Activated CD4-positive, alpha-beta T cell treated with anti-CD3 and anti-CD28 coated beads, Interleukin-2, amount 50 U/mL, for 4 hours (primary cell): ENCODE measurements around the gene DHRS4.

ENCODE experiments used
- DNase-seq, 2 experiments: peaks; one replicate each; pipeline ENCODE4 v3.0.0-alpha.2; 2020

The DHRS4 gene

DNA sequence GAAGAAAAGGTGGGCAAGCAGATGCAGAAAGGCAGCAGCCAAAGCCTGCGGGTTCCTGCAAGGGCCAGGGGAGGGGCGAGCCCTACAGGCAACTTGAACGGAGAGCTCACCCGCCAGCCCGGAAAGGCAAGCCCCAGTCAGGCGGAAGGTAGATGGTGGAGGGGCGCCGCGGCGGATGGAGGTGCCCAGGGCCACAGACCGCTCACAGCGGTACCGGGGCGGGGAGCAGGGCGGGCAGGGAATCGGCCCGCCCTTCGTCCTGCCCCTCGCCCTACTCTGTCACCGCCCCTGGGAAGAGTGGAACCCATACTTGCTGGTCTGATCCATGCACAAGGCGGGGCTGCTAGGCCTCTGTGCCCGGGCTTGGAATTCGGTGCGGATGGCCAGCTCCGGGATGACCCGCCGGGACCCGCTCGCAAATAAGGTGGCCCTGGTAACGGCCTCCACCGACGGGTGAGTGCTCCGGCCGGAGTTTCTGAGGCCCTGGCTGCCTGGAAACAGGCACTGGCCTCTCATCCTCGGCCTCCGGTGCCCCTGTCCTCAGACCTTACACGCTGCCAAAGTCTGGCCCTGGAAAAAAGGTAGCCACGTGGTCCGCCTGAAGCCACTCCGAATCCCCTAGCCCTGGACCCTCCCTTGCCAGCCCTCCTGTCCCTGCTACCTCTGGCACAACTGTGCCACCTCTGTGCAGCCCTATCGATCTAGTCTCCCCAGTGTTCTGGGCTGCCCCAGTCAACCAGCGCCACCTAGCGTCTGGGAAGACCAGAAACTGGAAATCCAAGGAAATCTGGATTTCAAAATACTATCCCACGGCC, at the start of gene DHRS4:
Gene DHRS4, plus strand, starts transcription at position 307 of the 815 bp plus-strand sequence. Its CDS starts 19 bp downstream, at position 326.
- peak; percentile 74 for DNase-seq

DNA sequence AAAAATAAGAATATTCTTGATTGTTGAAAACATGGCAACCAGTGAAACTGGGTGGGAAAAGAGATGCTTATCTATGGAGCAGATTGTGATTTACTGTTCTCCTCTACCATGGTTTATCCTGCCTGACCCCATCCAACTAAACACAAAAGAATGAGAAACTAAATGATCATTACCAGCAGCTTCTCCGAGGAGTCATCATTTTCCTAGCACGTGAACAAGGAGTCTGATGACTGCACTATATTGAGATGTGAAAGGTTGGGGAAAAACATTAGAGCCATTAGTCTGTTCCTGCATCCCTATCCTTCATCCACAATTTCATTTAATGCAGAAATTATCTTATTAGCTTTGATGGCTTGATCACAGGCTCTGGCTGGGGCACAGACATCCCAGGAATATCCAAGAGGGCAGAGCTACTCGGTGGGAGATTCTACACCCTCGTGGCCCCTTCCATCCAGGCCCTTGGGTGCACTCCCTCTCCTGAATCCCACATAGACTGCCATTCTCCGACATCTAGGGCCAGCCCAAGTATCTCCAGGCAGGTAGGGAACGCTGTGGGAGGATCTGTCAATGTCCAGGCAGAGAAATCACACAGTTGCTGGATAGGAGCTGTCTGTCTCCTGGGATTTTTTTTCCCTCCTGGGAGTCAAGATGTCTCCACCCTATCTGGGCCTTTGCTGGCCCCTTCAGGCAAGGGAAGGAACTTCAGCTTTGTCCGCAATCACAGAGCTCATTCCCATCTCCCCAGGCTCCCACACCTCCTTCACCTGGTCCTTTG, 43.3 kb upstream of the DHRS4 start:
- no peak for DNase-seq

DNA sequence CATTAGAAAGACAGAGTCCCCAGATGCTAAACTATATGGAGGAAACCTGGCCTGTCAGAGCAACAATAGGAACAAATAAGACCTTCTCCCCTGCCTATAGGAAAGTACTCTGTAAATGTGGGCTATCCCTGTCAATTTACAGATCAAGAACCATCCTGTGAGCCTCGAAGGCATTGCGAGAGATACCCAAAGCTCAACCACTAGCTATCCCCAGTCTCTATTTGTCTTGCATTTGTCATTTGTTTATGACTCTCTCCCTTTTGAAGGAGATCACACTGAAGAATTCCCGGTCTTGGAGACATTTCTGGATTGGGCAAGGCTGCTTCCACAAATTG, 42.7 kb upstream of the DHRS4 start:
- no peak for DNase-seq

DNA sequence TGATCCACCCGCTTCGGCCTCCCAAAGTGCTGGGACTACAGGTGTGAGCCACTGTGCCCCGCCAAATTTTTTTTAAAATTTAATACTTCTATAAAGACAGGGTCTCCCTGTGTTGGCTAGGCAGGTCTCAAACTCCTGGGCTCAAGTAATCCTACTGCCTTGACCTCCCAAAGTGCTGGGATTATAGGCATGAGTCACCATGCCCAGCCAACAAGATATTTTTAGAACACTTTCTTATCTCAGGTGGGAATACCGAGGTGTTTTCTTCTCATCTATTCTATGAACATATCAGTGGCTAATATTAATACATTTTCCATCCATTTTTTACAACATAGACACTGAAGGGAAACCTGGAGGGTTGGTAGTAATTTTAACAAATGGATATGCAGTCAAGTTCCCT, 38.0 kb upstream of the DHRS4 start:
- DNase-seq: no peak

DNA sequence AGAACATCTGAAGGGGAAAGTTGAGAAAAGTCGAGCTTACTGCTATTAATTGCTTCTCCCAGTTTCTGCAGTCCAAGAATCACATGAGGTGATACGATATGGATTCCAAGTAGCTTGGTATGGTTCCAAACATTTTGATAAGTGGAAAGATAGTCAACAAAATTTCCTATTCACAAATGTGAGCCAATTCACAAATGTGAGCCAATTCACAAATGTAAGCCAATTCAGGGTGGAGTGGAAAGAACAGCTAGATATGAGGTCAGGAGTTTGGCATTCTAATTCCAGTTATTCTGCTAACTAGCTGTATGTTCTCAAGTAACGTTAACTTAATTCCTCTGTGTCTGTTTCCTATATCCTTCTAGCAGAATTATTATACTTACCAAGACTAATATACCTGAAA, 37.6 kb upstream of the DHRS4 start:
- DNase-seq: no peak

DNA sequence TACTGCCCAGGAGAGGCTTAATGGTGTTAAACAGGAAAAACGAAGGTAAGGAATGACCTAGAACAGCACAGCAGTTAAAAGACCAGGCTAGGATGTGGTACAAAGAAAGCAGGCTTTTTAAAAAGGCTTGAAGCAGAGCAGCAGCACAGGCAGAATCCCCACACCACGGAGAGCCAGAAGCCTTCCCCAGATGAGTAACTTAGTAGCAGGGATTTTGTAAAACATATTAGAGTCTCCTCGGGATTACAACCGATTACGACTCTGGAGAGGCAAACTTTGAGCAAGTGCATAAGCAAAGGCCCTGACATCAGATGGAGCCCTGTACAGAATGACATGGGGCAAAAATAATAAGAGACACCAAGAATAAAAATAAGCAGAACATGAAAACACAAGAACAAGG, 37.1 kb upstream of the DHRS4 start:
- DNase-seq: no peak

DNA sequence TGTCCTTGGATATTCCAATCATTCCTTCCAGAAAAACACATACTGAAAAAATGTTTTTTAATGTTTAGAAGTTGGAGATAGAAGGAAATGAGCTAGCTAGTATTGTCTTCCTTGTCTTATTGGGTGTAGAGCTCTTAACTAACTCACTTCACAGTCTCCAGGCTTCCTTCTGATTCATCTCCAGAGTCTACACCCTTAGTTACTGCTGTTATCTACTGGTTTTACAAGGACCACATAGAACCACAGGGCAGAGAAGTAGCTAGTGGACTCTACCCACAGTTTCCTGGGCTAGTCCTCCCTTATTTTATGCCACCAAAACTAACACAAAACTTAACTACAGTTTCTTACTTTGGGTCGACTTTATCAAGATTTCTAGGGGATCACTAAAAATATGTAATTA, 31.0 kb upstream of the DHRS4 start:
- DNase-seq: no peak

DNA sequence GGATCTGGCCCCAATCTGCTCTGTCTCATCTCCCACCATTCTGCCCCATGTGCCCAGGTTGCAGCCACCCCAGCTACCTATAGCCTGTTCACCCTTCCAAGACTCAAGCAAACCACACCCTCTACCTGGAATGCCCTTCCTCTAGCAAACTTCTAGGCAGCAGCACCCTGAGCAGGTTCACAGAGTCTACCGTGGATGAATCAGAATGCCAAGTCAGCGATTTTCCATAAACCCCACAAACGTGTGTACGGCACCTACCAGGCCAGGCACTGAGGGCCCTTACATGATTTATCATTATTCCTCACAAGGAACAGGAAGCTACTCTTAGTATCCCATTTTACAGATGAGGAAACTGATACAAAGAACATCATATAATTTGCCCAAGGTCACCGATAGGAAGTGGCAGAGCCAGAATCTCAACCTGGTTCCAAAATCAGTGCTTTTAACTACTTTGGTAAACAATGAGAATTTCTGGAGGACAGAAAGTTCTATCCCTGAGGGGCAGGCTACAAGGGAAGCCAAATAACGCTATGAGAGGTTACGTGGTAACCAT, 28.0 kb upstream of the DHRS4 start:
- no peak for DNase-seq

DNA sequence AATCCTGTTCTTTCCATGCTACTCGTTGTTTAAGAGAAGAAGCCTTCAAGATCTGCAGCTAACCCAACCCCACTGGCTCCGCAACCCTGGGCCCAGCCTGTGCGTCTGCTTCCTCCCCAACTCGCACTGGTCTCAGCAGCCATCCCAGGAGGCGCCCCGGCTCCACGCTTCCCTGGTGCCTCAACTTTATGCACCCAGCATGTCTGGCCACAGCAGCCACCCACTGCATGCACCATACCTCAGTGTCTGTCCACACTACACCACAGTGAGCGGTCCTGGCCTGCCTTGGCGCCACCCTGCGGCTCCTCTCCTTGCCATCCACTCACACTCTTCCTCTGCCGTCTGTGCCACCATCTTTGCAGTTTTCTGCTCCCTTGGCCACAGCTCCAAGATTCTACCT, 27.0 kb upstream of the DHRS4 start:
- DNase-seq: no peak

DNA sequence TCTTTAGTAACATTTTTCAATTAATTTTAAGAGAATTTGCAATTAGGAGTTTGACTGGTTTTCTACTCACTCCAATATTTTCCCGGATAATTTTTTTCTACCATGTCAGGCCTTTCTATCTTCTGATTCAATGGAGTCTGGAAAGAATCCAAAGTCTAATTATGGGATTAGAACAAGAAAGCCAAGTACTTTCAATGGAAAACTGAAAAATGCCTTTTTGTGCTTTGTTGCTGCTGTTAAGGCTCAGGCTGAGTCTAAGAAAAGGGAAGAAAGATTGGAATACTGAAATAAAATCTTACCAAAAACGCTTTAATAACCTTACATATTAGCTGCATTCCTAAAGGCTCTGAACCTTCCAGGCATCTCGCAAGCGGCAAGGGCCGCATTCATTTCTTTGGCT, 24.4 kb upstream of the DHRS4 start:
- no peak for DNase-seq

DNA sequence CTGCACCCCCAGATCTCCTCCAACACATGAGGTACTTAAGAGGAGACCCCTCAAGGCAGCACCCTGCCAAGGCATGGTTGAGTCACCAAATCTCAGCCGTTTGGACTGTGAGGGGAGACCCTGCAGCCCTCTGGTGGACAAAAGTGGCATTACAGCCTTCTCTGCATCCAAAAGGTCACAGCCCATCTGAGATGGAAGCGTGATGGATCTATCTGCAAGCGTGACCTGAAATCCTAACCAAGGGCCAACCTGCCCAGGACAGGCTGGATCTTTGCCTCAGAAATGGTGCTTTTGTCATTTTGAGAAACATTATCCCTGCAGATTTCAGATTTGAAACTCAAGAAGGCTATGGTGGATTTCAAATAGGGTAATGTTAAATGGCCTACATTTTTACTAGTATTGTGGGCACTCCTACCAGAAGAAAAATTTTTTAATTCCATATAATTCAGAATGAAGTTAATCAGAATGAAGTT, 23.7 kb upstream of the DHRS4 start:
- DNase-seq: peak; percentile 81 to 86

DNA sequence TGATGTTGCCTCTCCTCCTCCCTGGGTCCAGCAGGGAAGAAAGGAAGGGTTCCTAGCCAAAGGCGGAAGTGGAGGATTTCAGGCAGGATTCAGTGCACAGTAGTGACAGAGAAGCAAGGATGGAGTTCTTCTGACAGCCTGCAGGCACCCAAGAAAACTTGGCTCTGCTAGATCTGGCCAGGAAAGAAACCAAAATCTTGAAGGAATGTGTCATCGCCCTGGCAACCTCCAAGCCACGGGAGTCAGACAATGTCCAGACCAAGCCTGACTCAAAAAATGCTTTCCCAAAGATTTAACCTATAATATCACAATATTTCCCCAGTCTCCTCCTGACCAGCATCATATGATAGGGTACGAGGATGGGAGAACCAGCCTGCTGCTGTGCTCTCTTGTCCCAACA, 22.8 kb upstream of the DHRS4 start:
- DNase-seq: no peak

DNA sequence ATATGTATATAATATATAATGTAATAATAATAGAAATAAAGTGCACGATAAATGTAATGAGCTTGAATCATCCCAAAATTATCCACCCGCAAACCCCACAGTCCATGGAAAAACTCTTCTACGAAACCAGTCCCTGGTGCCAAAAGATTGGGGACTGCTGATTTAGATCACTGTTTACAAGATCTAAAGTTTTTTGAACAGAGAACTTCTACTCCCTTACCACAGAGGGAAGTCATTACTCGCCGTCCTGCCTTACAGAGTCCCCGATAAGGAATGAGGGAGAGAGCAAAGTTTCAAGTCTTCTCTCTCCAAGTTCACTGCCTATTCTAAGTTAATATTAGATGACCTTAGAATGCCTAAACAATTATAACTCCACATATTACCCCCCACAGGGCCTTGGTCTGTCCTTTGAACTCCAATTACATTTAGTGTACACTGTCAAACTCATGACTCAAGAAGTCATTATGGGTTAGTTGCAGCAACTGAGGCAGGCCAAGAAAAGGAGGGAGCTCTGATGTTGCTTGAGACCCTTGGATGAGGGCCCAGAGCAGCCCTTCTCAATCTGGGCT, 21.8 kb upstream of the DHRS4 start:
- no peak for DNase-seq

DNA sequence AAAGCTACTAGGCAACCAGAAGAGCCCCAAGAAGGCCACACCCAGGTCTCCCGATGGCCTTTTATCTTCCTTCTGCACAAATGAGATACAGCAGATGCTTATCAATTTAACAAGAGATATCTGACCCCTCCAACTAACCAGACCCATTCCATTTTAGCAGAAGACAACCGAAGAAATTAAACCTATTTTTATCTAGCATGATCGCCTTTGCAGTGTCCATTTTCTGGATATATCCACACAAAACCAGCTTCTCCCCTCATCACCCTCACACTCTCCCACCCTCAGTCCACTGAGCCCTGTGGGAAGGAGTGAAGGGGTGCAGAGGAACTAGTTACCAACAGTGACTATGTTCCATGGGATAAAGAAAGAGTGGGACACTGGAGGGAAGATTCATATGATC, 20.9 kb upstream of the DHRS4 start:
- DNase-seq: no peak

DNA sequence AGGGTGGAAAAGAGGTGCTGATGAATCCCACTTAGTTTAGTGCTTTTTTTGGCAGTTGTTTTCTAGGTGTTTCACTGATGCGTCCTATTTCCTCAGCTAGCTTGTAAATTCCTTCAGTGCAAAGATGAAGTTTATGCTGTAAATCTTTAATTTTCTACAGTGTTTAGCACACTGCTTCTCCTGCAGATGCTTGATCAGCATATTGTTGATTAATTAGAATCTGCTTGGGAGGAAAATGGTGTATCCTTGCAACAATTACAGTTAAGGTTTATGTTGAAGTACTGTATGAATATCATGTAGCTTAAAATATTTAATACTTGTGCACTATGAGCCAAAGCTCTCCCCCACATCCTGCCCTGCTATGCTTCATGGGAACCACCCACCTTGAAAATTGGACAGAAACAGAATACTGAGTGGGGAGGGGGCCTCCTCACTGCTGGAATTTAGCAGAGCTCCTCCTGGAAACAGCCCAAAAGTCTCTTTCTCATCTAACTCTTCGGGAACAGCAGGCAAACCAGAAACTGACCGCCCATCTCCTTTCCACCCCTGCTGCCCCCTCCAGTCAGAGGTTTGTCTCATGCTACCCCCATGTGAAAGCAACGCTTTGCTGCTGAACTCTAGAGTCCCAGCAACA, 20.3 kb upstream of the DHRS4 start:
- no peak for DNase-seq

DNA sequence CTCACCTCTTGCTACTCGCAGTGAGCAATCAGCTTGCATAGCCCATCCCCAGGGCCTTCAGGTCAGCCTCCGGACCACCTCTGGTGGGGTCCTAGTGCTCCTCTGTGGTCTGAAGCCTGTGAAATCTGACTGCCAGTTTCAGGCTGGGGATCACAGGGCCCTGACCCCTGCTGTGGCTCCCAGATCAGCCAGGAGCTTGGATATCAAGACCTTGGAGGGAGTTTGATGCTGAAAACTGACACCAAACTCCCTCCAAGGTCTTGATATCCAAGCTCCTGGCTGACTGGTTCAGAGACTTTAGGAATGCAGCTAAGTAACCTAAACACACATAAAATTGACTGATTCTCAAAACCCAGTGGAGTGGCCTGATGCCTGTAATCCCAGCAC, 19.8 kb upstream of the DHRS4 start:
- DNase-seq: no peak

DNA sequence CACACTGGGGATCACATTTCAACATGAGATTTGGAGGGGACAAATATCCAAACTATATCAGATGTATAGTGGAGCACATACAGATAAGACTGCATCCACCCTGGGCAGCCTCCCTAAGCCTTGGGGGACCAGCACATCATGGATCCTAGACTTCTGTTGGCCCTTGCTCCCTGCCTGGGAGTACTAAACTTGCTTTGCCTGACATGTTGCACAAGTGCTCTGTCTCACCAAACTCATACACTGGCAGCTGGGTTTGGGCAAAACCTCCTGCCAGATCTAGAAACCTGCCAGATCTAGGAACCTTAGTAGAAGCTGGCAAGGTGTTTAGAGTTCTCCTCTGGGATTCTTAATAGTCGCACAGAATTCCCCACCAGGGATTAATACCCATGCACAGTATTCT, 18.4 kb upstream of the DHRS4 start:
- DNase-seq: no peak

DNA sequence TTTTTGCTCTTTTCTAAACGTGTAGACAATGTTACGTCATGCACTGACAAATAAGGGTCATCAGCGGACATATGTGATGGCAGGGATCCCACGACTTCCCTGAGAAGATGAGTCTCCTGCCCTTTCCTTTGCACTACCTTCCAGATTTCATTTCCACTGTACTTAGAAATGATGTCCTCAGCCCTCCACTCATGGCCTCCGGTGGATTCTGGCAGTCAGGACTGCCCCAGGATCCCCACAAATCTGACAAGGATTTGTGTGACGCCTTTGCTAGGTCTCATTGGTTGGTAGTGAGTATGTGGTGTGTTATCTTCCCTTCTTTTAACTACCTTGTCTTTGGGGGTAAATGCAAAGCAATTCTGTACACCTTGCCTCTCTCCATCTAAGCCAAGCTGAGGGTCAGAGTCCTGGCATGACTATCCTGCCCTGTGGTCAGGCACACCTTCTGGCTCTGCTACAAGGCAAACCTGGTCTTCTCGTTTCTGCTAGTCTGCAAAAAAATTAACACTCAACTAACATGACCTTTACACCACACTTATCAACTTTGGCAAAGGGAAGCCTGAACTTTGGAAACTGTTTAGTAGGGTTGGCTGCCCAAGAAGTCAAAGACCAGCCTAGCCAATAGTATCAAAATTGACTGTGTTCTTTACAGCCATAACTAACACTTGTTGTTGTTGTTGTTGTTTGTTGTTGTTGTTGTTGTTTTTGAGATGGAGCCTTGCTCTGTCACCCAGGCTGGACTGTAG, 17.3 kb upstream of the DHRS4 start:
- DNase-seq: no peak

DNA sequence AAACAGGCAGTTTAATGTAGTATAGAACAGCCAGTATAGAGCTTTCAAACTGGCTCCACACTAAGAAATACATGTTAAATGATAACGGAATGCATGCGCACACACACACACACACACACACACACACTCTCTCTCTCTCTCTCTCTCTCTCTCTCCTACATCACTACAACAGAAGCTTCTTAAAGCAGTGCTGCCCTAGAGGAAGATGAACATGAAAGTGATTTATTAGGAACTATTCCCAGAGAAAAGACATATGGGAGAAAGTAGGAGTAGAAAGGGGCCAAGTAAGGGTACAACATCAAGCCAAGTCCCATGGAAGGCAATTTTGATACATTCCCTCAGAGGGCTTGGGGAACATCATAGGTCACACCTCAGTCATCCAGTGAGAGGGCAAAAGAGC, 16.4 kb upstream of the DHRS4 start:
- no peak for DNase-seq

DNA sequence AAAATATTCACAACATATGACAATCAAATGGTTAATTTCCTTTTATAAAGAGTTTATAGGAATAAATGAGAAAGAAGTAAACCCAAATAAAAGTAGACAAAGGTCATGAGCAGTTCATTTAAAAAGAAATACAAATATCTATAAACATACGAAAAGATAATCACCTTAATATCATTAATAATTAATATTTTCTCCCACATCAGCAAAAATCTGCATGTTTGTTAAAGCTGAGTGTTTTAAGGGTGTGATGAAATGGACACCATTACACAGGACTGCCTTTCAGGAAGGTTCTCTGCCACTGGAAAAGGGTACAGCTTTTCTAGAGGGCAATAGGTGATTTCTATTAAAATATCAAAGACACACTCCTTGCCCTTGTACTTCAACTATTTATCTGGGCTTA, 14.7 kb upstream of the DHRS4 start:
- DNase-seq: no peak

DNA sequence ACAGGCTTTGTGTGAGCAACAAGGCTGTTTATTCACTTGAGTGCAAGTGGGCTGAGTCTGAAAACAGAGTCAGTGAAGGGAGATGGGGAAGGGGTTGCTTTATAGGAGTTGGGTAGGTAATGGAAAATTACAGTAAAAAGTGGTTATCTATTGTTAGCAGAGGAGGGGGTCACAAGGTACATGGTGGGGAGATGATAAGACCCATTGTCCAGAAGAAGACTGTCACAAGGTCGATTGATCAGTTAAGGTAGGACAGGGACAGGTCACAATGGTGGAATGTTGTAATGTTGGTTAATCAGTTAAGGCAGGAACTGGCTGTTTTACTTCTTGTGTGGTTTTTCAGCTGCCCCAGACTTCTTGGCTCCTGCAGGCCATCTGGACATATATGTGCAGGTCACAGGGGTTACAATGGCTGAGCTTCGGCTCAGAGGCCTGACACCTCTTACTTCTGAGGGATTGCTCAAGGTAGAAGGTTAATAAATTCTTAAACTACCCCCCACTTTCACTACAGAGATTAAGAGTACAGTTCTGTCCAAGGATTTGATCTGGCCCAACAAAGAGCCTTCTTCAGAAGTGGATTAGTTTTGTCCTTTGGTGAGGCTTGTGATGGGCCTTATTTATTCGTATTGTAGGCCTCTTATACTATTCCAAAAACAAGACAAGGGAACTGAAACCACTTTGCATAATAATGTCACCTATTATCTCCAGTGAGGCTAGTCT, 13.8 kb upstream of the DHRS4 start:
- DNase-seq: no peak

DNA sequence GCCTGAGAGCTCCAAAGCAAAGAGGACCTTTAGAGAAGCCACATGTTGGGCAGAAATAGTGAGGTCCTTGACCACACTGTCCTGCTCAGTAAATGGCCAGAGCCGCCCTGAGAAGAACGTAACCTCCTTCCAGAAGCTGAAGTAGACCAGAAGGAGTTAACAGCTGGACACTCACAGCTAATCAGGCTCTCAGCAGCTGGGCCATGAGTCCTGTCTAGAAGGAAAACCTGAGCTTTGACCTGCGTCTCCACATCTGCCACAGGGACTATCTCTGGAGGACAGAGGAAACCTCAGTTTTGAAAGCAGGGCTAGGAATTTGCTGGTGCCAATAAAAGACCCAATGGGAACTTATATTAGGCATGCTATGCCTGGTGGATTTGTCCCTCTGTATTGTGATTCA, 12.3 kb upstream of the DHRS4 start:
- no peak for DNase-seq
